HFF-Myc (cell line): ENCODE results near the gene RAB3GAP1.

Experiments used
- DNase-seq: peaks from one replicate; pipeline ENCODE4 v3.0.0-alpha.2; 2011; ENCODE audit warnings: low read depth; ENCODE audit errors: extremely low read depth
- H3K4me3 ChIP-seq: replicated peaks from 2 replicates; pipeline ENCODE4 v1.5.1; 2011; ENCODE audit warnings: low read depth, mild to moderate bottlenecking, control low read depth, low read length
- TF ChIP-seq, protein P1 (sequence below): IDR thresholded peaks from 2 replicates; pipeline ENCODE4 v1.5.1; 2012; ENCODE audit warnings: mild to moderate bottlenecking, low read depth, low read length, control low read depth; ENCODE audit errors: missing control alignments

RAB3GAP1 gene

DNA sequence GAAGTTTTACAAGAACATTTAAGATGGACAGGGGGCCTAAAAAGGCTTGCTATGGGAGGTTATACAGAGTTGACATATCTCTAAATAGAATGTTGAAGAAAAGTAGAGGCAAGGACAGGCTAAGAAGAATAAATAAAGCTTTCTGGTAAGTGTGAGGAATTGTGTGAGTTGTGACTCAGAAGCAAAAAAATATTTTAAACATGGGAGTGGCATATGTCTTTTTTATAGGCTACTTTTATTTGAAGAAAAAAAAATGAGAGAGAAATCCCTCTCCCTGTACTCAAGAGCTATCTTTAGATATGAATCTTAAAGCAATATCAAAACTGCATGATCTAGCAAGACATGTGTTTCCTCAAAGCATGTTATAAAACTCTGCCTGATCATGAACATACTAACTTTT, 41.1 kb downstream of the RAB3GAP1 start:
- H3K4me3 ChIP-seq: no peak overlapping the region
- TF ChIP-seq, protein P1, sequence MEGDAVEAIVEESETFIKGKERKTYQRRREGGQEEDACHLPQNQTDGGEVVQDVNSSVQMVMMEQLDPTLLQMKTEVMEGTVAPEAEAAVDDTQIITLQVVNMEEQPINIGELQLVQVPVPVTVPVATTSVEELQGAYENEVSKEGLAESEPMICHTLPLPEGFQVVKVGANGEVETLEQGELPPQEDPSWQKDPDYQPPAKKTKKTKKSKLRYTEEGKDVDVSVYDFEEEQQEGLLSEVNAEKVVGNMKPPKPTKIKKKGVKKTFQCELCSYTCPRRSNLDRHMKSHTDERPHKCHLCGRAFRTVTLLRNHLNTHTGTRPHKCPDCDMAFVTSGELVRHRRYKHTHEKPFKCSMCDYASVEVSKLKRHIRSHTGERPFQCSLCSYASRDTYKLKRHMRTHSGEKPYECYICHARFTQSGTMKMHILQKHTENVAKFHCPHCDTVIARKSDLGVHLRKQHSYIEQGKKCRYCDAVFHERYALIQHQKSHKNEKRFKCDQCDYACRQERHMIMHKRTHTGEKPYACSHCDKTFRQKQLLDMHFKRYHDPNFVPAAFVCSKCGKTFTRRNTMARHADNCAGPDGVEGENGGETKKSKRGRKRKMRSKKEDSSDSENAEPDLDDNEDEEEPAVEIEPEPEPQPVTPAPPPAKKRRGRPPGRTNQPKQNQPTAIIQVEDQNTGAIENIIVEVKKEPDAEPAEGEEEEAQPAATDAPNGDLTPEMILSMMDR: no peak
- DNase-seq: no peak

DNA sequence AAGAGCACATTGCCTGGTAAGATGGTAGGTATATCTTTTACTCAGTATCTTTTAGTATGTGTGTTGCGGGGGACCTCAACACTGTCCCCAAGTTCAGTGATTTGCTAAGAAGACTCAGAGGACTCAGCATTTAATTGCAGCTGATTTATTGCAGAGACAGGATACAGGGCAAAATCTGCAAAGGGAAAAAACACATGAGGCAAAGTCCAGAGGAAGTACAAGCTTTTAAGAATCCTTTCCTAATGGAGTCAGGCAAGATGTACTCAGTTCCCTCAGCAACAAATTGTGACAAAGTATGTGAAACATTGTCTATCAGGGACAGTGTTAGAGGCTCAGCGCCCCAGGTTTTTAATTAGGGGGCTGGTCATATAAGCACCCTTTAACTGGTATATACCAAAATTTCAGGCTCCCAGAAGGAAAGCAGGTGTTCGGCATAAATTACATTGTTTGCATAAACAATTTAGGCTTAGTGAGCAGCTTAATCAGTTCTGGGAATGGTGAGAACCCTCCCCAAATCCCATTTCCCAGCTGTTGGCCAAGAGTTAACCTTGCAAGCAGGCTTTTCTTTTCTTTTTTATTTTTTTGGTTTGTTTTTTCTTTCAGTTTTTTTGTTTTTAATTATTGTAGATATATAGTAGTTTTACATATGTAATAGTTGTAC, 41.7 kb downstream of the RAB3GAP1 start:
- no peak overlapping the region for H3K4me3 ChIP-seq
- TF ChIP-seq, protein P1: no peak
- no peak for DNase-seq

DNA sequence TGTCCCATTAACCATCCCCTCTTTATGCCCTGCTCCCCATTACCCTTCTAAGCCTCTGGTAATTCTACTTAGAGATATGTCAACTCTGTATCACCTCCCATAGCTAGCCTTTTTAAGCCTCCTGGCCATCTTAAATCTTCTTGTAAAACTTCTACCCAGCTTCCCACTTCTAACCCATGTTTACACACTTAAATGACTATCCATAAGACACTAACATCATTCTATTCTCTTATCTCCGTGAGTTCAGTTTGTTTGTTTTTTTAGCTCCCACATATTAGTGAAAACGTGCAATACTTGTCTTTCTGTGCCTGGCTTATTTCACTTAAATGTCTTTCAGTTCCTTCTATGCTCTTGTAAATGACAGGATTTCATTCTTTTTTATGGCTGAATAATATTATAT, 42.4 kb downstream of the RAB3GAP1 start:
- H3K4me3 ChIP-seq: no peak overlapping the region
- TF ChIP-seq, protein P1: no peak
- DNase-seq: no peak

DNA sequence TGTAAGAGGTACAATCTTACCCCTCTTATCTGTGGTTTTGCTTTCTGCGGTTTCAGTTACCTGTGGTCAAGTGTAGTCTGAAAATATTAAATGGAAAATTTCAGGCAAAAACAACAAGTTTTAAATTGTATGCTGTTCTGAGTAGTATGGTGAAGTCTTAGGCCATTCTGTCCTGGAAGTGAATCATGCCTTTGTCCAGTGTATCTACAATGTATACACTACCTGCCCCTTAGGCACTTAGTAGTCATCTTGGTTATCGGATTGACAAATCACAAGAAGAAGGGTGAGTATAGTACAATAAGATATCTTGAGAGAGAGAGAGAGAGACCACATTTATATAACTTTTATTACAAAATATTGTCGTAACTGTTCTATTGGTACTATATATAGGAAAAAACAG, 43.5 kb downstream of the RAB3GAP1 start:
- TF ChIP-seq, protein P1: no peak
- H3K4me3 ChIP-seq: no peak overlapping the region
- no peak for DNase-seq

DNA sequence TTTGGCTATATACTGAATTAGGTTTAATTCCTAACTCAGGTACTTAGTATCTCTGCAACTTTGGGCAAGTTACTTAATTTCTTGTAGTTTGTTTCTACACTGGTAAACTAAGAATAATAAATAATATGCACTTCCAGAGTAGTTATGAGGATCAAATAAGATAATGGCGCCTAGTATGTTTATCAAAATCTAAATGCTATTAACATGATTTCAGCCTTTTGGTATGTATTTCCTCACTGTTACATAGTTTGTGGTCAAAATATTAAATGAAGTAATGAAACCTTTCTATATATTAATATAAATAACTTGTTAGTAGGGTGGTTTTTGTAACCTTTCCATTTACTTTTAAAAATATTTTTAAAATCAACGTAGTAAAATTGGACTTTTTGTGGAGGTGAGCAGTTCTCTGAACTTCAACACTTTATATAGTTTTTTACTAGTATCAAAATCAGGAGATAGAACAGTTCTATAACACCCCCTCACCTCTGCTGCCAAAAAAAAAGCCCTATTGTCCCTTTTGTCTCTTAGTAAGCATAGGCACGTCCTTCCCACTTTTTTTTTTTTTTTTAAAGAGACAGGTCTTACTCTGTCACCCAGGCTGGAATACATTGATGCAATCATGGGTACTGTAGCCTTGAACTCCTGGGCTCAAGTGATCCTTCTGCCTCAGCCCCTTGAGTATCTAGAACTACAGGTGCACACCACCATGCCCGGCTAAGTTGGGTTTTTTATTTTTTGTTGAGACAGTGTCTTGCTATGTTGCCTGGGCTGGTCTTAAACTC, 44.8 kb downstream of the RAB3GAP1 start:
- DNase-seq: no peak
- no peak overlapping the region for H3K4me3 ChIP-seq
- TF ChIP-seq, protein P1: no peak

DNA sequence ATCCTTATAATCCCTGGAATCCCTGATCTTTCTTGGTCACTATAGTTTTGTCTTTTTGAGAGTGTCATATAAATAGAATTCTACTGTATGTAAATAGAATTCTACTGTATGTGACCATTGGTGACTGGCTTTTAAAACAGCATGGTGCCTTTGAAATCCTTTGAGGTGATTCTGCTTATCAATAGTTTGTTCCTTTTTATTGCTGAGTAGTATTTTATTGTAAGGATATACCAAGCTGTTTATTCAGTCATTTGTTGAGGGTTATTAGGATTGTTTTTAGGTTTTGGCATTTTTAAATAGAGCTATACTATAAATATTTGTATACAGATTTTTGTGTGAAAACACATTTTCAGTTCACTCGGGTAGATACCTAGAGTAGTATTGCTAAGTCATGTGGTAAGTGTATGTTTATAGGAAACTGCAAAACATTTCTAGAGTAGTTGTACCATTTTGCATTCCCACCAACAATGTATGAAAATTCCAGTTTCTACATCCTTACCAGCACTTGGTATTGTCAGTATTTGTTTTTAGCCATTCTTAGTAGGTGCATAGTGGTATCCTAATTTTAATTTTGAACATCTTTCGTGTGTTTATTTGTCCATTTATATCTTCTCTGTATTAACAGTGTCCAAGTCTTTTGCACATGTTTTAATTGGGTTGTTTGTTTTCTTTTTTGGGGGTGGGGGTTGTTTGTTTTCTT, 45.6 kb downstream of the RAB3GAP1 start:
- no peak for DNase-seq
- TF ChIP-seq, protein P1: no peak
- no peak overlapping the region for H3K4me3 ChIP-seq
